Coronary artery (tissue), 2 donors: Measurements from ENCODE around the gene NHSL1.

Experiments
- DNase-seq: peaks from one replicate; pipeline ENCODE4 v3.0.0-alpha.2; 2017; ENCODE audit warnings: low spot score
- H3K27ac ChIP-seq, 2 donors: fragments of 200-600 bp; sonication (generic); one replicate each; pipeline ENCODE4 v1.5.1; 2016 to 2019
- H3K4me3 ChIP-seq: fragments of 200-600 bp; sonication (generic); 2 replicates; pipeline ENCODE4 v1.5.1; 2016; ENCODE audit warnings: mild to moderate bottlenecking, moderate library complexity
- CTCF ChIP-seq: fragments of 200-600 bp; sonication (generic); IDR thresholded peaks from one replicate; pipeline ENCODE4 v1.5.1; 2019; ENCODE audit warnings: antibody characterized with exemption

The NHSL1 gene

GRCh38 chr6:138504764-138505689 lies 5.7 kb upstream of the NHSL1 start:
- Histone ChIP-seq H3K4me3 (no peak overlapping the region), H3K27ac (no peak overlapping the region)
- DNase-seq, result no peak
- TF ChIP-seq CTCF, result no peak

- TF ChIP-seq CTCF, result no peak
- no peak for DNase-seq
- Histone ChIP-seq H3K4me3 (no peak overlapping the region), H3K27ac (no peak overlapping the region)
These were observed 4.8 kb upstream of the NHSL1 start for GRCh38 chr6:138503881-138504680.

GRCh38 chr6:138502546-138502945 lies 3.3 kb upstream of the NHSL1 start:
- TF ChIP-seq CTCF, result no peak
- Histone ChIP-seq H3K27ac (no peak overlapping the region), H3K4me3 (no peak overlapping the region)
- DNase-seq, result no peak

- H3K27ac ChIP-seq, result no peak overlapping the region
These were observed 1.7 kb upstream of the NHSL1 start for GRCh38 chr6:138500867-138501446.

GRCh38 chr6:138500045-138500665 lies 861 bp upstream of the NHSL1 start:
- TF ChIP-seq CTCF, result no peak
- DNase-seq, result no peak
- no peak overlapping the region for H3K27ac ChIP-seq
- no peak overlapping the region for H3K4me3 ChIP-seq

More at GRCh38 chr6:138500867-138501446, 1.7 kb upstream of the NHSL1 start:
- DNase-seq, result no peak
- H3K4me3 ChIP-seq, result no peak overlapping the region
- TF ChIP-seq CTCF, result no peak

GRCh38 chr6:138498629-138499302 lies 528 bp downstream of the NHSL1 start:
- no peak for DNase-seq
- TF ChIP-seq CTCF, result no peak
- Histone ChIP-seq H3K27ac (no peak overlapping the region), H3K4me3 (no peak overlapping the region)
